Measurements from ENCODE around the gene TRAF4. TPM values are rescaled to one million over a fixed set of nuclear protein-coding genes. Genes with fewer than 3 reads are reported as not detected.

Gene TRAF4, protein sequence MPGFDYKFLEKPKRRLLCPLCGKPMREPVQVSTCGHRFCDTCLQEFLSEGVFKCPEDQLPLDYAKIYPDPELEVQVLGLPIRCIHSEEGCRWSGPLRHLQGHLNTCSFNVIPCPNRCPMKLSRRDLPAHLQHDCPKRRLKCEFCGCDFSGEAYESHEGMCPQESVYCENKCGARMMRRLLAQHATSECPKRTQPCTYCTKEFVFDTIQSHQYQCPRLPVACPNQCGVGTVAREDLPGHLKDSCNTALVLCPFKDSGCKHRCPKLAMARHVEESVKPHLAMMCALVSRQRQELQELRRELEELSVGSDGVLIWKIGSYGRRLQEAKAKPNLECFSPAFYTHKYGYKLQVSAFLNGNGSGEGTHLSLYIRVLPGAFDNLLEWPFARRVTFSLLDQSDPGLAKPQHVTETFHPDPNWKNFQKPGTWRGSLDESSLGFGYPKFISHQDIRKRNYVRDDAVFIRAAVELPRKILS
- 100 to 1,000 TPM in 1 of 2 donors, 10 to 100 TPM in 1; 92.1 to 128 TPM for total RNA-seq

DNA sequence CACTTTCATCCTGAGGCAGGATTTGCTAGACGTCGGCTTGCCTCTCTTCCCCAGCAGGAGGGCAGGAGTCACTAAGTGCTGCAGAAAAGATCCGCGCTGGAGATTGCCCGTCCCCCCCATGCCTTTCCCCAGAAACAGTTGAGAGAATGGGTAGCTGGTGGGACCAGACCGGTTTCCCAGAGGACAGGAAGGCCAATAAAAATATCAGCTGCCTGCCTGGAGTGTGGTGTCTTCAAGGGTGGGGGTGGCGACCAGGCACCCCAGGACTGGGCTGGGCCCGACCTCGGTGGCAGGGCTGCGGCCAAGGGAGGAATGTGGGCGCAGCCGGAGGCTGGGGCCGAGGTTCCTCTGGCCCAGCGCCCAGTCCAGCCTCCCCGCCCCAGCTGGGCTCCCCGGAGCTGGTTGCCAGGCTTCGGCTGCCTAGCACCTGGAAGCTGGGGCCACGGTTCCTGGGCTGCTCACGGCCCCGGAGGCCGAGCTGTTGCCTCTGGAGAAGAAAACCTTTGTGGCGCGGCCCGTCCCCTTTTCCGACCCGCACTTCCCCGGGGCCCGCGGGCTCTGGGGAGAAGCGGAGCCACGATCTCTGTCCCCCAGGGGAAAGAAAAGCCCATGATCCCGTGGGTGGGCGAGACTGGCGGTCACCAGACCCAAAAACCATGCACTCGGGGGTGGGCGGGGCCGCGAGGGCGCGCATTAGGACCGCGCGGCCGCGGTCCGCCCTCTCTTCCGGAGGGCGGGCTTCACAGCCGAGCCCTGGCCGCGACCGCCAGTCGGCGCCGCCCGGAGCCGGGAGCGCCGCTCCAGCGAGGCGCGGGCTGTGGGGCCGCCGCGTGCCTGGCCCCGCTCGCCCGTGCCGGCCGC is at the start of gene TRAF4:
TSS of gene TRAF4 (plus strand) at position 769 of the 861 bp plus-strand sequence. CDS start 102 bp downstream, outside the sequence.
- peak within 1 kb of the TSS; percentile 85 to 87 for H3K9ac ChIP-seq (ENCODE audit: low read depth in 2 of 2, low read length in 2 of 2)
- peak; percentile 85 for DNase-seq
- H3K4me1 ChIP-seq, result peaks cover 24% of the 10 kb centered on the region
- peak within 1 kb of the TSS; percentile 95 for H3K27ac ChIP-seq
- peak within 1 kb of the TSS; percentile 77 for H3K4me3 ChIP-seq
- no peaks in the 10 kb centered on the region for H3K27me3 ChIP-seq
- H3K9me3 ChIP-seq, result no peaks in the 10 kb centered on the region
- TF ChIP-seq, protein P1, sequence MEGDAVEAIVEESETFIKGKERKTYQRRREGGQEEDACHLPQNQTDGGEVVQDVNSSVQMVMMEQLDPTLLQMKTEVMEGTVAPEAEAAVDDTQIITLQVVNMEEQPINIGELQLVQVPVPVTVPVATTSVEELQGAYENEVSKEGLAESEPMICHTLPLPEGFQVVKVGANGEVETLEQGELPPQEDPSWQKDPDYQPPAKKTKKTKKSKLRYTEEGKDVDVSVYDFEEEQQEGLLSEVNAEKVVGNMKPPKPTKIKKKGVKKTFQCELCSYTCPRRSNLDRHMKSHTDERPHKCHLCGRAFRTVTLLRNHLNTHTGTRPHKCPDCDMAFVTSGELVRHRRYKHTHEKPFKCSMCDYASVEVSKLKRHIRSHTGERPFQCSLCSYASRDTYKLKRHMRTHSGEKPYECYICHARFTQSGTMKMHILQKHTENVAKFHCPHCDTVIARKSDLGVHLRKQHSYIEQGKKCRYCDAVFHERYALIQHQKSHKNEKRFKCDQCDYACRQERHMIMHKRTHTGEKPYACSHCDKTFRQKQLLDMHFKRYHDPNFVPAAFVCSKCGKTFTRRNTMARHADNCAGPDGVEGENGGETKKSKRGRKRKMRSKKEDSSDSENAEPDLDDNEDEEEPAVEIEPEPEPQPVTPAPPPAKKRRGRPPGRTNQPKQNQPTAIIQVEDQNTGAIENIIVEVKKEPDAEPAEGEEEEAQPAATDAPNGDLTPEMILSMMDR (IDR thresholded peaks at IDR 0.05), result no peak
- H3K36me3 ChIP-seq, result peaks cover 1% of the 10 kb centered on the region
- intact Hi-C loops (cut with DNase I), result no loop called here

DNA sequence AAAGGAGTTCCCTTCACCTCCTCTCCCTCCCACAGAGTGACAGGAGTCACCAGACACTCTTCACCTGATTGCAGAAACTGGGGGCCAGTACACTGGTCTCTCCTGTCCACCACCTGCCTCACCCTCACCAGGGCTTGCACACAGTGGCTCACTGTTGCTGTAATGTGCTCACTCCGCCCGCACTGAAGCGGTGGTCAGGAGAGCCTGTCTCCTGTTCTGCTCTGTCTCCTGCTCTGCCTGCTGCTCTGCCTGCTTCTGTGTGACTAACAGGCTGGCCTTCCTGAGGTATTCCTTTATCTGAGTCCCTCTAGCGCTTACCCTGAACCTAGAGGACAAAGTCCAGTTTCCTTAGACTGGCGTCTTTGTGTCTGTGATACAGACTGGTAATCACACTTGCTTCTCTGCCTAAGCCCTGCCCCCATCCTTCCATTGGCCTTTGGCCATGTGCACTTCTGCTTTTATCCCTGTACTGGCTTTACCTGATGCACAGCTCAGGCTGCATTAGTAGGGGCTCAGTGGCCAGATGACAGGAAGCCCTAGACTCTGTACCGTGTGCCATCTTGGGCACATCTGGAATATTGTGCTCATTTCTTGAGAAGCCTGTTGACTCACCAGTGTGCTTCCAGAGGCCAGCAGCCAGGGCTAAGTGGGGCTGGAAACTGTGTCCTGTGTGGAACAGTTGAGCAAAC is 45.4 kb upstream of the TRAF4 start:
- H3K36me3 ChIP-seq, result peaks cover 42% of the 10 kb centered on the region
- H3K27me3 ChIP-seq, result no peaks in the 10 kb centered on the region
- peak; percentile 91 for DNase-seq
- peak overlapping the region; percentile 59 for H3K27ac ChIP-seq
- no peaks in the 10 kb centered on the region for H3K4me1 ChIP-seq
- intact Hi-C loops (cut with DNase I), result no loop called here
- H3K9ac ChIP-seq (ENCODE audit: low read depth in 2 of 2, low read length in 2 of 2), result peak overlapping the region; percentile 36 to 53
- TF ChIP-seq, protein P1 (IDR thresholded peaks at IDR 0.05), result no peak
- no peak overlapping the region for H3K4me3 ChIP-seq
- no peaks in the 10 kb centered on the region for H3K9me3 ChIP-seq

DNA sequence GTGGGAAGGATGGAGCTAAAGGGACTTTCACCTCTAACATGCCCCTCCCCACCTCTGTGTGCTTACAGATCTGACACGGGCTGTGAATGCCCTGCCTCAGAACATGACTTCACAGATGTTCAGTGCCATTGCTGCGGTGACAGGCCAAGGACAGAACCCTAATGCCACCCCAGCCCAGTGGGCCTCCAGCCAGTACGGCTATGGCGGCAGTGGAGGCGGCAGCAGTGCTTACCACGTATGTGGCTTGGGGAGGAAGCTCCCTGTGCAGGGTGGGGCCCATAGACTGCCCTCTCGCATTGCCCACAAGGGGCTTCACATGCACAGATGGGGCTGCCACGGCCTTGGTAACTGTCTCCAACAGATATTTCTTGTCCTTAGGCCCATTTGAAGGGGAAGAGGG is 43.5 kb upstream of the TRAF4 start:
- TF ChIP-seq, protein P1 (IDR thresholded peaks at IDR 0.05), result no peak
- Histone ChIP-seq H3K9ac (ENCODE audit: low read depth in 2 of 2, low read length in 2 of 2) (no peak overlapping the region), H3K9me3 (no peaks in the 10 kb centered on the region), H3K4me3 (no peak overlapping the region), H3K36me3 (peaks cover 42% of the 10 kb centered on the region), H3K27me3 (no peaks in the 10 kb centered on the region), H3K4me1 (no peaks in the 10 kb centered on the region), H3K27ac (no peak overlapping the region)
- DNase-seq, result no peak
- intact Hi-C loops (cut with DNase I), result no loop called here

DNA sequence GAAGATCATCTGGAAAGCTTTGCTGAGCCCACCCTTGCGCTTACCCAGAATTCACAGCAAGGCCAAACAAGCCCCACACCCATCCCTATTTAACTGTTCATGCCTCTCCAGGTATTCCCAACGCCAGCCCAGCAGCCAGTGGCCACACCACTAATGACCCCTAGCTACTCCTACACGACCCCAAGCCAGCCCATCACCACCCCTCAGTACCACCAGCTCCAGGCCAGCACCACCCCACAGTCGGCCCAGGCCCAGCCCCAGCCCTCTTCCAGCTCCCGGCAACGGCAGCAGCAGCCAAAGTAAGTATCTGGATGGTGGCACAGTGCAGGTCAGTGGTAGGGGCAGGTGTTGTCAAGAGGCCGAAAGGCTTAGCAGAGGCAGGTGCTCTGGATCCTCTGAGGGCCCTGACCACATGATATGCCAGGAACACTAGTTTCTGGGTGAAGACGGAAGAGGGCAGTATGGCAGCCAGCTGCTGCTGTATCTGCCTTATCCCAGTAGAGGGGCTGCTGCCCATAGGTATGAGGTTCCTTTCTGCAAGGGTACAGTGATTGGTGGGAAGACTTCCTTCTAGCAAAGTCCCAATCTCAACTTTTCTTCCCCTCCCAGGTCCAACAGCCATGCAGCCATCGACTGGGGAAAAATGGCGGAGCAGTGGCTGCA is 42.9 kb upstream of the TRAF4 start:
- intact Hi-C loops (cut with DNase I), result no loop called here
- TF ChIP-seq, protein P1 (IDR thresholded peaks at IDR 0.05), result no peak
- DNase-seq, result no peak
- Histone ChIP-seq H3K4me1 (no peaks in the 10 kb centered on the region), H3K4me3 (no peak overlapping the region), H3K27me3 (no peaks in the 10 kb centered on the region), H3K9ac (ENCODE audit: low read depth in 2 of 2, low read length in 2 of 2) (no peak overlapping the region), H3K27ac (no peak overlapping the region), H3K36me3 (peaks cover 38% of the 10 kb centered on the region), H3K9me3 (no peaks in the 10 kb centered on the region)

Data from colonic mucosa (tissue), 4 donors.